Activated naive CD4-positive, alpha-beta T cell treated with anti-CD3 and anti-CD28 coated beads, Interleukin-2, amount 50 U/mL, for 72 hours (primary cell): ENCODE data around the gene CCDC92B. TPM values are rescaled to one million over a fixed set of nuclear protein-coding genes. Genes with fewer than 3 reads are reported as not detected.
"Not testable (repeated sequence)": the region's sequence is repeated elsewhere in the genome, so short reads cannot be mapped to it uniquely, and the experiment has no call there.

ENCODE experiments used
- ATAC-seq, 2 donors: fragments of 150-1000 bp; cut with Tn5 transposase; 2 replicates each; pipeline ENCODE4 v1.10.0; 2021; ENCODE audit warnings: mild to moderate bottlenecking in 2 of 2, moderate library complexity in 2 of 2
- DNase-seq, 2 donors: peaks; one replicate each; pipeline ENCODE4 v3.0.0; 2021 to 2022; ENCODE audit warnings: low spot score in 2 of 2
- H3K27ac Mint-ChIP-seq, 2 donors: one replicate each; pipeline ENCODE4 v1.8.0; 2022; ENCODE audit warnings: mild to moderate bottlenecking in 2 of 2, mixed read lengths in 2 of 2
- H3K36me3 Mint-ChIP-seq, 2 donors: one replicate each; pipeline ENCODE4 v1.8.0; 2022; ENCODE audit warnings: mixed read lengths in 2 of 2
- H3K9me3 Mint-ChIP-seq, 2 donors: one replicate each; pipeline ENCODE4 v1.8.0; 2022; ENCODE audit warnings: mixed read lengths in 2 of 2
- total RNA-seq, 2 donors: library from RNA; stranded (reverse); gene quantifications; one replicate each; pipeline ENCODE4 v1.2.3, GENCODE V29; 2022

The CCDC92B gene
- total RNA-seq, result under 1 TPM in 1 of 2 donors, not detected in 1; 0.10 TPM

DNA sequence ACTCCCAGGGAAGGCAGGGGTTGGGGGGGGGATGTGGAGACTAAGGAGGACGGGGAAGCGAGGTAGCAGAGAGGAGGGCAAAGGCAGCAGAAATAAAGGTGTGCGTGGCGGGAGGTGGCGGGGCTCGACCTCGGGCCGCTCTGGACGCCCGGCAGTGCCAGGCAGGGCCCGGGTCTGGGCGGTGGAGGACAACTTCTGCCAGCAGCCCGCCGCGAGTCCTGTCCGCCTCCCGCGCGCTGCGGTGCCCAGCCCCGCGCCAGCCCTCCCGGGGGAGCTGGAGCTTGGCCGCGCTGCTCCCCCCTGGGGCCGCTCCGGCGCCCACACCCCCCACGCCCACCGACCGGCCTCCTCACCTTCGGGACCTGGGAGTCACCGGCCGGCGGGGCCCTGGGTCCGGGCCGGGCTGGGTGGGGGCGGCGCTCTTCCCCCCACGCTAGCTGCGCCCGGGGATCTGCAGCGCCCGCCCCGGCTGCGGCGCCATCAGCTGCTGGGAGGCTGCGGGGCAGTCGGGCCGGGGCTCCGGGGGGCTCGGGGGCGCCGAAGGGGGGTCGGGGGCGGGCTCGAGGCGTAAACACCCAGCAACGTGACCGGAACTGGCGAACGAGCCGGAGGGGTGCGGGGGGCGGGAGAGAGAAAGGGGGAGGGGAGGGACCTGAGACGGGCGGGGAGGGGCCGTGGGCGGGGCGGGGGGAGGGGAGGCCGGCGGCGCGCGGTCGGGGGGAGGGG, at the start of gene CCDC92B:
CCDC92B (minus strand) TSS at position 595 of the 726 bp plus-strand sequence. CDS start 14,507 bp downstream, outside the sequence.
- Mint-ChIP-seq H3K27ac (no peak within 1 kb of the TSS), H3K36me3 (peaks cover 0 to 4% of the 10 kb centered on the region in 2 donors), H3K9me3 (peaks cover 0 to 3% of the 10 kb centered on the region in 2 donors)
- ATAC-seq (no peak), DNase-seq (no peak)

- DNase-seq (no peak), ATAC-seq (no peak)
- Mint-ChIP-seq H3K9me3 (no peaks in the 10 kb centered on the region), H3K27ac (no peak overlapping the region), H3K36me3 (no peaks in the 10 kb centered on the region)
Measured at GRCh38 chr17:2798678-2799077, 49.2 kb upstream of the CCDC92B start.

GRCh38 chr17:2798188-2798587, 48.7 kb upstream of the CCDC92B start:
- ATAC-seq (no peak), DNase-seq (no peak)
- Mint-ChIP-seq H3K9me3 (no peaks in the 10 kb centered on the region), H3K36me3 (no peaks in the 10 kb centered on the region), H3K27ac (no peak overlapping the region)

GRCh38 chr17:2797637-2798036, 48.2 kb upstream of the CCDC92B start:
- Mint-ChIP-seq H3K9me3 (no peaks in the 10 kb centered on the region), H3K27ac (no peak overlapping the region), H3K36me3 (no peaks in the 10 kb centered on the region)
- ATAC-seq, result no peak
- DNase-seq, result no peak

DNA sequence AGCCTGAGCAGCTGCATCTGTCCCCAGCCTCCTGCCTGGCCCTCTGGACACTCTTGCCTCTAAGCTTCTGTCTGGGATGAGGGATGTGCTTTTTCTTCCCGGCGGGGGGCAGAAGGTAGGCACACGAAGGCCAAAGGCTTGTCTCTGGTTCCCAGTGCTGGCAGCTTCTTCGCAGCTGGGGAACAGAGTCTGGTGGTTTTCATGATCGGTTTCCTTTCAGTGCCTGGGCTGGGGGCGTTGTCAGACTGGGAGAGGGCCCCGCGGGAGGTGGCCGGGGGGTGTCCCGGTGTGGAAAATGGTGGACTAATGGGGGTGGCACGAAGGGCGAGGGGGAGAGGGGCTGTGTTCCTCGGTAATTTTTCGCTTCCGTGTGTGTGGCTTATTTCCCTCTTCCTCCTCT, 47.8 kb upstream of the CCDC92B start:
- Mint-ChIP-seq H3K9me3 (no peaks in the 10 kb centered on the region), H3K36me3 (no peaks in the 10 kb centered on the region), H3K27ac (no peak overlapping the region)
- DNase-seq (no peak), ATAC-seq (no peak)

- Mint-ChIP-seq H3K27ac (peak within 1 kb of the TSS in 1 of 2 donors; percentile 14), H3K36me3 (no peaks in the 10 kb centered on the region)
Measured at GRCh38 chr17:2796164-2797125, 47.0 kb upstream of the CCDC92B start, which contains the start of gene RAP1GAP2. TSS of gene RAP1GAP2 (plus strand) at chr17:2796438. CDS start at chr17:2796528, 90 bp downstream.

DNA sequence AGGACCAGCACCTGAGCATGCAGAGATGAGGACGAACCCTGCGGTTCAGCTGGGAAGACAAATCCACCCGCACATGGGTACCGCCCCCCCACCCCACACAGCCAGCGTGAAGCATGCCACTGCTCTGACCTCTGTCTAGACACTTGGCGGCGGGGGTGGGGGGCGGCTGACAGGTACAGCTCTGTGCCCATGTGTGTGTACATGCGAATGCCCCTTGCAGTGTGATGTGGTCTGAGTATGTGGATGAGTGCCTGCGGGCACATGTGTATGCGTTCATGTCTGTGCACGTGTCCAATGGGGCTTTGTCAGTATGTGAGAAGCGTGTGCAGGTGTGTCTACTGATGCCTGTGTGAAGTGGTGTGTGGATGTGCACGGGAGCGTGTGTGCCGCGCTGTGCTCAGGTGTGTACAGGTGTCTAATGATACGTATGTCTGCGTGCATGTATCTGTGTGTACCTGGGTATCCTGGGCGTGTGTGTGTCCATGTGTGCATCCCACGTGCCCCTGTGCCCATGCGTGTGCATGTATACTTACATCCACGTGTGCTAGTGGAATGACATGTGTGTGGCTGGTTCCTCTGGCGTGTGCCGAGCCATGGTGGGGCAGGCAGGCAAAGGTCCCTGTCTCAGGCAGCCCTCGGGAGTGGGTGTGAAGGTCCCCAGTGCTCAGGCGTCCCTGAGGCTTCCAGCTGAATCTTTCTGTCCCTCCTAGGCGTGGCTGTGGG, 46.1 kb upstream of the CCDC92B start:
- DNase-seq (no peak), ATAC-seq (peak in 1 of 2 donors; percentile 1)
- Mint-ChIP-seq H3K27ac (peak overlapping the region in 1 of 2 donors; percentile 14), H3K9me3 (no peaks in the 10 kb centered on the region), H3K36me3 (no peaks in the 10 kb centered on the region)

More at GRCh38 chr17:2796164-2797125, 47.0 kb upstream of the CCDC92B start, which contains the start of gene RAP1GAP2:
- no peaks in the 10 kb centered on the region for H3K9me3 Mint-ChIP-seq
- peak; percentile 61 to 81 for ATAC-seq
- peak in 1 of 2 donors; percentile 45 for DNase-seq

DNA sequence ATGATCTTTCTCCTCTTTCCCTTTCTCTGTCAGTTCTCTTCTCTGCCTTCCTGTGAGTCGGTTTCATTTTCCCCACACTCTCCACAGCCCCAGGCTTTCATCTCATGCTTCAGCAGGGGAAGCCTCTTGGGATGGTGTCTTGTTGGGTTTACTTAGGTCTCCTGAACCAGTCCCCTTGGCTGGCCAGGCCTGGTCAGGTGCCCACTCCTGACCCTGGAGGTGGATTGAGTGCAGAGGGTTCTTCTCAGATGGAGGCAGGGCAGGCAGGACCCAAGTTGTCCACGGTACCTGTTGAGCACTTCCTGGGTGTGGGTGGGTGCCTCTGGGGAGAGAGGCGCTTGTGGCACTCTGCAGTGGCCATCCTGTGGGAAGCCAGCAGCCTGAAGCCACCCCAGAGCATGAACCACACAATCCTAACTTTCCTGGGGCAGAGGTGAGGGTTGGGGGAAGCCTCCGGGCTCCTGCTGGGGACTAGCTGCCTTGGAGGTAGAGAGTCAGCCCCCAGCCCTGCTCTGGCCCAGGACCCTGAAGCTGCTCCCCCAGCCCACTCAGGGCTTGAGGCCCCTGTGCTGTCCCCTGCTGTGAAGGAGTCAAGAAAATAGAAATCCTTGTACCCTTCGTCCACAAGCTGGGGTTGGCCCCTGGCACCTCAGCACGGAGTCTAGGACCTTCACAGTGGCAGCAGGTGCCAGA, 44.8 kb upstream of the CCDC92B start:
- Mint-ChIP-seq H3K27ac (no peak overlapping the region), H3K9me3 (no peaks in the 10 kb centered on the region), H3K36me3 (no peaks in the 10 kb centered on the region)
- no peak for DNase-seq
- peak in 1 of 2 donors; percentile 31 for ATAC-seq

DNA sequence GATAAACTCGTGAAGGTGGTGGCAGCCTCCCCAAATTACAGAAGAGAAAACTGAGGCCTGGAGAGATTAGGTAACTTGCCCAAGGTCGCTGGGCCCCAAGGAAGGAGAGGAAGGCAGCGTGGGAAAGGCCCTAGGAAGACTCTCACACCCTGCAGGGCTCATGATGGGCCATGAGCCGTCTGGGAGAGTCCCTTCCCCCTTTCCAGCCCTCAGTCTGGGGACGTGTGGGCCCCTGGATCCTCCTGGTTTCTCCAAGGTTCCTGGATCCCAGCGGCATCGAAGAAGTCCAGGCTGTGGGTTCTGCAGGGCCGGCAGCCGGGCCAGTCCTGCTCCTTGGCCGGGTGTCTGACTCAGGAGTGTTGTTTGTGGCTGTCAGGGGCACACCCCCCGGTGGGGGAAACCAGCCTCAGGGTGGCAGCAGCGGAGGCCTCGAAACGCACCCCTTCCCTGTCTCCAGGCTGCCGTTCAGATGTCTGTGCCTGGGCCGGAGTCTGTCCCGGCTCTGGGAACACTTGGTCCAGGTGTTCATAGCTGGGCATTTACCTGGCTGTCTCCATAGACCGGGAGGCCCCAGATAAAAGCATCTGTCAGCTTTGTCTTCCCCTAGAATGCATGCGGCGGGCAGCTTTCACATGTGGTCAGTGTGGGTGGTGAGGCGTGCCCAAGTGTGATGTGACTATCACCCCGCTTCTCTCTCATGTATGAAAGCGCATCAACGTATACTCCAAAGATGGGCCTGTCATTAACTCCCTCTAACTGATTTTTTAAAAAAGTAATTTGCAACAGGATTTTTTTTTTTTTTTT, 43.1 kb upstream of the CCDC92B start:
- H3K27ac Mint-ChIP-seq, result no peak overlapping the region
- no peaks in the 10 kb centered on the region for H3K9me3 Mint-ChIP-seq
- peak; percentile 61 to 72 for DNase-seq
- ATAC-seq, result peak; percentile 62 to 81
- no peaks in the 10 kb centered on the region for H3K36me3 Mint-ChIP-seq

- ATAC-seq (no peak), DNase-seq (no peak)
- H3K27ac Mint-ChIP-seq, result no peak overlapping the region
- no peaks in the 10 kb centered on the region for H3K9me3 Mint-ChIP-seq
- no peaks in the 10 kb centered on the region for H3K36me3 Mint-ChIP-seq
Measured at GRCh38 chr17:2789700-2790099, 40.2 kb upstream of the CCDC92B start.

DNA sequence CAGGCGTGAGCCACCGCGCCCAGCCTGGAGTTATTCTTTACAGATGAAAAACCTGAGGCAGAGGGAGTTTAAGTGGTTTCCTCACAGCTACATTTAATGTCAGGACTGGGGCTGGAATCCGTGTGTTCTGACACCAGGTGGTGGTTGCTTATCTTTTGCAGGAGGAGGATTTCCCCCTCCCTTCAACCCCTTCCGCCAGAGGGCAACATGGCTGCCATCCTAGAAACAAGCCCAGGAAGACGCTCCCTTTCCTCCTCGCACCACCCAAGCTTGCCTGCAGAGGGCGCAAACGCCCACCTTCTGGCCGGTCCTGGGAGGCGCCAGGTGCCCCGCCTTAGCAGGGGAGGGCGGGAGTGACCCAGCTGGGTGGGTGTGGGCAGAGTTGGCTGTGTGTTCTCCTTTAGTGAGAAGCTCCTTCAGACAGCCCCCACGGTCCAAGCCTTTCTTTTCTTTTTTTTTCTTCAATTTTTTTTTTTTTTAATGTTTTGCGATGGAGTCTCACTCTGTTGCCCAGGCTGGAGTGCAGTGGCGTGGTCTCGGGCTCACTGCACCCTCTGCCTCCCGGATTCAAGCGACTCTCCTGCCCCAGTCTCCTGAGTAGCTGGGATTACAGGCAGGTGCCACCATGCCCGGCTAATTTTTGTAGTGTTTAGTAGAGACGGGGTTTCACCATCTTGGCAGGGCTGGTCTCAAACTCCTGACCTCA, 36.9 kb upstream of the CCDC92B start:
- no peaks in the 10 kb centered on the region for H3K9me3 Mint-ChIP-seq
- ATAC-seq (peak; percentile 97 to 99), DNase-seq (peak; percentile 89 to 97)
- no peaks in the 10 kb centered on the region for H3K36me3 Mint-ChIP-seq
- H3K27ac Mint-ChIP-seq, result no peak overlapping the region

GRCh38 chr17:2785376-2785775, 35.9 kb upstream of the CCDC92B start:
- not testable (repeated sequence) for H3K9me3 Mint-ChIP-seq, DNase-seq, H3K36me3 Mint-ChIP-seq, H3K27ac Mint-ChIP-seq, ATAC-seq

DNA sequence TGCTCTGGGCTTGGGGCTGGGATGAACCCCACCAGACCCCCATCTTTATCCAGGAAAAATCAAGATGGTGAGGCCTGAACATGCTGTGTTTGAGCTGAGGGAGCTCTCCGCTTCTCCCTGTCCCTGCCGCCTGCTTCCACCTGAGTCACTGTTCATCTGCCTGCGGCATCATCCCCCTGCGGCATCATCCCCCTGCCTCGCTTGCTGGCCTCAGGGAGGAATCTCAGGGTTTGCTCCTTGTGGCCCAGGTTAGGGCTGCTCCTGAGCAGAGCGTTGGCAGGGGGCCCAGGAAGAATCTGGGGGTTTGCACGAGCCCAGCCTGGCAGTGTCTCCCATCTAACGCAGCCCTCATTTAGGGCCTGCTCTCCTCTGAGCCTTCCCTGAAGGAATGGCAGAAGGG, 35.4 kb upstream of the CCDC92B start:
- Mint-ChIP-seq H3K9me3 (no peaks in the 10 kb centered on the region), H3K36me3 (no peaks in the 10 kb centered on the region), H3K27ac (no peak overlapping the region)
- no peak for ATAC-seq
- no peak for DNase-seq

DNA sequence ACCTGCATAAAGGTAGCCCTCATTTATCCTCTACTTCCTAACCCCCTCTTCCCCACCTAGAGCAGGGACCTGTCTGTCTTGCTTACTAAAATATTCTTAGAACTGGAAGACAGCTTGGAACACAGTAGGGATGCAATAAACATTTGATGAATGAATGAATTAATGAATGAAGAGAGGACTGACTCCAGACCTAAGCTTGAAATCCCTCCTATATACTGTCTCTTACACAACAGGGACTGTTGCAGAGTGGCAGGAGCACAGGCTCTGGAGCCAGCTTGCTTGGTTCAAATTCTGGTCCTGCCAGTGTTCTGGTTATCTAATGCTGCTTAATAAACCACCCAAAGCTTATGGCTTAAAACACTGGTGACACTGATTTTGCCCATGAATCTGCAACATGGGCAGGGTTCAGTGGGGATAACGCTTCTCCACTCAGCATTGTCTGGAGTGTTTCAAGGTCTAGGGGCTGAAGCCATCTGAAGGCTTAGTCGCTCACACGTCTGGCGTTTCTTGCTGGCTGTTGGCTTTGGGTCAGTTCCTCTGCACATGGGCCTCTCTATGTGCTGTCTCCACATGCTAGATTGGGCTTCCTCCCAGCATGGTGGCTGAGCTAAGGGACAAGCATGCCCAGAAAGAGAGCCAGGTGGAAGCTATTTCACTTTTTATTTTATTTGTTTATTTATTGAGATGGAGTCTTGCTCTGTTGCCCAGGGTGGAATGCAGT, 34.0 kb upstream of the CCDC92B start:
- Mint-ChIP-seq H3K27ac (no peak overlapping the region), H3K36me3 (no peaks in the 10 kb centered on the region), H3K9me3 (no peaks in the 10 kb centered on the region)
- ATAC-seq (no peak), DNase-seq (no peak)
